Mammary microvascular endothelial cell (primary cell): ENCODE measurements around the gene ZNF785. TPM values are rescaled to one million over a fixed set of nuclear protein-coding genes. Genes with fewer than 3 reads are reported as not detected.

Experiments used
- total RNA-seq: library from RNA; depleted of rRNA; stranded (reverse); fragments of >200 nt; gene quantifications from 2 replicates; pipeline ENCODE4 v1.2.3, GENCODE V29; 2015

The ZNF785 gene
- total RNA-seq: 4.8 and 5.2 TPM in 2 replicates

GRCh38 chr16:30585400-30586191 is at the start of gene ZNF785:
Gene ZNF785, minus strand, starts transcription at chr16:30585697. Its CDS starts 86 bp downstream, at chr16:30585611.

GRCh38 chr16:30609926-30610839 is 24.7 kb upstream of the ZNF785 start, which contains the start of gene ZNF689:
Gene ZNF689, minus strand, starts transcription at chr16:30610389. Its CDS starts 348 bp downstream, at chr16:30610041.

DNA sequence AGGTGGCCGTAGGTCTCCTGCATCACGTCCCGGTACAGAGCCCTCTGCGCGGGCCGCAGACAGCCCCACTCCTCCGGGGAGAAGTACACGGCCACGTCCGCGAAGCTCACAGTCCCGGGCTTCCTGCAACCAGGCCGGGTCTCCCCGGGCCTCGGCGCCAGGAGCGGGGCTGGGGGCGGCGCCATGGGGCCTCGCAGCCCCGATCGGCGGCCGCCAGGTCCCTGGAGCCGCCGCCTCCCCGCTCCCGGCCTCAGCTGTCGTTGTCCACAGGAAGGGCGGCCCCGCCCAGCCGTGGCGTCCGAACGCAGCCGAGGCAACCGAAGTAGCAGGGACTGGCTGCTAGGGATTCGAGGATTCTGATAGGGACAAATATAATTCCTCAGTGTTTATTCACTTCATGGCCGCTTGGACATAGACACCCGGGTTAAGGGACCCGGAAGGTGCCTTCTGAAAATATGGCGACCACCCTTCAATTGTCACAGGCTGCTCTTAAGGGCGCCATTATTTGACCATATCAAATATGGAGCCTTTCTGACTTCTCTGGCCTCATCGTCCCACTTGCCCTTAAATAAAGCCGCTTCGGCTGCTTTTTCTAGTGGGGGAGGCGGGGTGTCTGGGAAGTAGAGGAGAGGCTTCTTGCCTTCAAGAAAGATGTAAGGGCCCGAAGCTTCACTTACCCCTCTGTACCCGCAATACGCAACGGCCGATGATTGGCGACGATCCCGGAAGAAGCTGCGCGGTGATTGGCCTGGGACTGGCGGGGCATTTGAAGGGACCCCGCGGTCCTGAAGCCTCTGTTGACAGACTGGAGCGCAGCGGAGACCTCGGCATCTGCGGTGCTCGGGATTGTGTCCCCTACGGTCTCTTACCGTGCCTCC is 13.8 kb downstream of the ZNF785 start, which contains the start of gene ZNF688:
Gene ZNF688, minus strand, starts transcription at position 270 of the 878 bp plus-strand sequence. Its CDS starts 85 bp downstream, at position 185.

DNA sequence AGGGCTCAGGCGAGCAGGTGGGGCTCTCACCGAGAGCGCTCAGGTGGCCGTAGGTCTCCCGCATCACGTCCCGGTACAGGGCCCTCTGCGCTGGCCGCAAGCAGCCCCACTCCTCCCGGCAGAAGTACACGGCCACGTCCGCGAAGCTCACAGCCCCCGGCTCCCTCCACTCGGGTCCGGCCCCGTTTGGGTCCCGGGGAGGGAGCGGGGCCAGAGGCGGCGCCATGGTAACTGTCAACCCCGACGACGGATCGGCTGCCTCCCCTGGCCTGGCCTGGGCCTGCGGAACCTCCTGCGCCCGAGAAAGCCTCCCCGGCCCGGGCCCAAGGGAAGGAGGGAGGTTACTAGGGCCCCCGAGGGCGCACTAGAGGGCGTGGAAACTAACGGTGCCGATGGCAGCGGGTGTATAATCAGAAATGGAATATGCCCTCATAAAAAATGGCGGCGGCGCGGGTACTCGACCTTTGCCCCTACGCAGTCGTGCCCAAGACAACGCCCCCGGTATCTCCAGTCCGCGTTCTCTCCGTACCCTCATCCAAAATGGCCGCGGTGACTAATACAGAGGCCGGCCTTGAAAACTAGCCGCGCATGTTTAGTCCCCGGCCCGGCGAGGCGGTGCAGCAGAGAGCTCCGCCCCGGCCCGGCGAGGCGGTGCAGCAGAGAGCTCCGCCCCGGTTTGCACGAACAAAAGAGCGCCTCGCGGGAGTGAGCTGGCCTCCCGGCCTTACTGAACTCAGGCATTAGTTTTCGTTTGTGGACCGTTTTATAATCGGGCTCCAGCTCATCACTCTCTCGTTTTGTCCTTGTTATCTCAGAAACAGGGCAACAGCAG is 27.3 kb downstream of the ZNF785 start, which contains the start of gene ZNF764:
Gene ZNF764, minus strand, starts transcription at position 418 of the 832 bp plus-strand sequence. Its CDS starts 192 bp downstream, at position 226.

GRCh38 chr16:30534368-30535105 is 51.0 kb downstream of the ZNF785 start, which contains the start of gene ZNF747:
Gene ZNF747, minus strand, starts transcription at chr16:30534858. Its CDS starts 179 bp downstream, at chr16:30534679.

Other genes starting within 250 kb of the ZNF785 start
- 66.4 and 71.7 TPM in 2 replicates for gene CD2BP2, start 230.4 kb downstream of the ZNF785 start, total RNA-seq
- 46.5 and 51.0 TPM in 2 replicates for gene TBC1D10B, start 215.2 kb downstream of the ZNF785 start, total RNA-seq
- not detected in 2 replicates for gene MYL11, start 210.9 kb downstream of the ZNF785 start, total RNA-seq
- gene SEPTIN1, start 203.1 kb downstream of the ZNF785 start, total RNA-seq: not detected in 2 replicates
- 4.4 and 4.8 TPM in 2 replicates for gene ZNF48, start 190.3 kb downstream of the ZNF785 start, total RNA-seq
- gene ZNF771, start 178.1 kb downstream of the ZNF785 start, total RNA-seq: 5.3 and 6.7 TPM in 2 replicates
- gene DCTPP1, start 155.7 kb downstream of the ZNF785 start, total RNA-seq: 70.2 and 71.6 TPM in 2 replicates
- gene SEPHS2, start 139.8 kb downstream of the ZNF785 start, total RNA-seq: 28.8 and 31.7 TPM in 2 replicates
- under 0.01 and 0.05 TPM in 2 replicates for gene ITGAL, start 113.0 kb downstream of the ZNF785 start, total RNA-seq
- 23.7 and 25.4 TPM in 2 replicates for gene ZNF768, start 59.1 kb downstream of the ZNF785 start, total RNA-seq
- 5.1 and 5.8 TPM in 2 replicates for gene ZNF747, start 50.8 kb downstream of the ZNF785 start, total RNA-seq
- 6.9 TPM in 2 replicates for gene ZNF764, start 27.3 kb downstream of the ZNF785 start, total RNA-seq
- 10.2 and 12.1 TPM in 2 replicates for gene ZNF688, start 14.0 kb downstream of the ZNF785 start, total RNA-seq
- gene ZNF689, start 24.7 kb upstream of the ZNF785 start, total RNA-seq: 5.4 and 6.0 TPM in 2 replicates
- gene PRR14, start 65.3 kb upstream of the ZNF785 start, total RNA-seq: 13.5 and 16.5 TPM in 2 replicates
- 20.6 and 24.6 TPM in 2 replicates for gene FBRS, start 72.7 kb upstream of the ZNF785 start, total RNA-seq
- 16.7 and 23.7 TPM in 2 replicates for gene SRCAP, start 113.5 kb upstream of the ZNF785 start, total RNA-seq
- 20.7 and 28.4 TPM in 2 replicates for gene PHKG2, start 162.7 kb upstream of the ZNF785 start, total RNA-seq
- 1.3 and 1.4 TPM in 2 replicates for gene CFAP119, start 176.4 kb upstream of the ZNF785 start, total RNA-seq
- 68.8 and 74.6 TPM in 2 replicates for gene RNF40, start 176.6 kb upstream of the ZNF785 start, total RNA-seq
- gene ZNF629, start 201.5 kb upstream of the ZNF785 start, total RNA-seq: 6.7 TPM in 2 replicates